SK-N-SH (cell line): ENCODE data around the gene PRRT1. TPM values are rescaled to one million over a fixed set of nuclear protein-coding genes. Genes with fewer than 3 reads are reported as not detected.

Experiments used
- CTCF ChIA-PET: fragments of 300-600, 350-600 bp; formaldehyde crosslinking; extraction: SDS; loops from one replicate; lab custom pipeline; 2021; lab: Yijun Ruan, JAX
- POLR2A ChIA-PET: fragments of 350-600 bp; sonication (Branson Sonifier 250); formaldehyde crosslinking; extraction: SDS; loops from one replicate; lab custom pipeline; 2020; ENCODE audit warnings: antibody characterized with exemption, inconsistent platforms; lab: Yijun Ruan, JAX
- DNase-seq: peaks from one replicate; pipeline ENCODE4 v3.0.0; 2012
- H2AFZ ChIP-seq: fragments of 200-600 bp; sonication (generic); 2 replicates; pipeline ENCODE4 v1.8.1; 2016; ENCODE audit warnings: antibody characterized with exemption, mild to moderate bottlenecking, low read depth
- H3F3A ChIP-seq: fragments of 200-600 bp; sonication (generic); replicated peaks from 2 replicates; pipeline ENCODE3; 2016; ENCODE audit warnings: antibody characterized with exemption, mild to moderate bottlenecking; ENCODE audit not compliant: insufficient read depth
- H3K27ac ChIP-seq, 2 experiments: fragments of 200-500 bp in 1 of 2; fragments of 200-600 bp in 1 of 2; sonication (Bioruptor generic) in 1 of 2; sonication (generic), shearing (Covaris generic) in 1 of 2; 2 replicates each; pipeline versions ENCODE4 v1.5.1 to v1.6.1; 2014 to 2016; ENCODE audit warnings: low read depth in 2 of 2, inconsistent platforms in 1 of 2, low read length in 1 of 2, mild to moderate bottlenecking in 1 of 2, mixed read lengths in 1 of 2
- H3K27me3 ChIP-seq: fragments of 200-600 bp; sonication (generic), shearing (Covaris generic); 2 replicates; pipeline ENCODE4 v1.6.1; 2016; ENCODE audit warnings: mixed run types; ENCODE audit not compliant: insufficient read depth
- H3K36me3 ChIP-seq, 2 experiments: fragments of 200-500 bp in 1 of 2; fragments of 200-600 bp in 1 of 2; sonication (Bioruptor generic) in 1 of 2; sonication (generic) in 1 of 2; replicated peaks in 1 of 2; 2 replicates each; pipeline versions ENCODE3 to v1.5.1; 2014 to 2016; ENCODE audit warnings: low read length in 1 of 2, mild to moderate bottlenecking in 1 of 2; ENCODE audit not compliant: insufficient read depth in 2 of 2, control insufficient read depth in 1 of 2
- H3K4me1 ChIP-seq, 2 experiments: fragments of 200-500 bp in 1 of 2; fragments of 200-600 bp in 1 of 2; sonication (Bioruptor generic) in 1 of 2; sonication (generic), shearing (Covaris generic) in 1 of 2; 2 replicates each; pipeline versions ENCODE4 v1.5.1 to v1.6.1; 2014 to 2016; ENCODE audit warnings: low read depth in 1 of 2, low read length in 1 of 2, mixed run types in 1 of 2; ENCODE audit not compliant: insufficient read depth in 2 of 2, control insufficient read depth in 1 of 2
- H3K4me2 ChIP-seq: fragments of 200-600 bp; sonication (generic), shearing (Covaris generic); 2 replicates; pipeline ENCODE4 v1.6.1; 2017; ENCODE audit warnings: mixed run types
- H3K4me3 ChIP-seq, 2 experiments: fragments of 200-500 bp in 1 of 2; fragments of 200-600 bp in 1 of 2; sonication (Bioruptor generic) in 1 of 2; sonication (generic), shearing (Covaris generic) in 1 of 2; 2 replicates each; pipeline versions ENCODE4 v1.5.1 to v1.8.1; 2014 to 2016; ENCODE audit warnings: low read depth in 2 of 2, inconsistent platforms in 1 of 2, low read length in 1 of 2, mild to moderate bottlenecking in 1 of 2, mixed read lengths in 1 of 2, moderate library complexity in 1 of 2
- H3K79me2 ChIP-seq: fragments of 200-600 bp; sonication (generic); 2 replicates; pipeline ENCODE4 v1.8.1; 2017; ENCODE audit warnings: mild to moderate bottlenecking; ENCODE audit not compliant: insufficient read depth
- H3K9ac ChIP-seq: fragments of 200-600 bp; sonication (generic); 2 replicates; pipeline ENCODE4 v1.6.1; 2017; ENCODE audit warnings: mixed run types
- H3K9me2 ChIP-seq: fragments of 200-600 bp; sonication (generic); 2 replicates; pipeline ENCODE4 v1.6.1; 2017; ENCODE audit warnings: mixed run types
- H3K9me3 ChIP-seq: fragments of 200-600 bp; sonication (generic); 2 replicates; pipeline ENCODE4 v1.6.1; 2017; ENCODE audit warnings: mixed run types, mild to moderate bottlenecking, moderate library complexity
- H4K20me1 ChIP-seq: fragments of 200-600 bp; sonication (generic); 2 replicates; pipeline ENCODE4 v1.6.1; 2017; ENCODE audit warnings: mild to moderate bottlenecking, mixed run types; ENCODE audit not compliant: insufficient read depth
- CHD2 ChIP-seq: fragments of 150-350 bp; IDR thresholded peaks from 2 replicates; pipeline ENCODE4 v1.6.1; 2018; ENCODE audit warnings: low read length; ENCODE audit not compliant: partially characterized antibody
- ELF1 ChIP-seq: IDR thresholded peaks from 2 replicates; pipeline ENCODE4 v1.4.0; 2012
- EP300 ChIP-seq, 2 experiments: IDR thresholded peaks; 2 replicates each; pipeline versions ENCODE4 v1.4.0 to v1.6.1; 2012; ENCODE audit warnings: borderline replicate concordance in 1 of 2, low read depth in 1 of 2, low read length in 1 of 2
- FOSL2 ChIP-seq: IDR thresholded peaks from 2 replicates; pipeline ENCODE4 v1.4.0; 2012; ENCODE audit warnings: low read depth, mild to moderate bottlenecking, moderate library complexity, borderline replicate concordance
- FOXJ3 ChIP-seq: sonication (generic); formaldehyde crosslinking; IDR thresholded peaks from 2 replicates; pipeline ENCODE4 v1.5.1; 2020; ENCODE audit warnings: mild to moderate bottlenecking, missing genetic modification reagents
- FOXM1 ChIP-seq: IDR thresholded peaks from 2 replicates; pipeline ENCODE4 v1.4.0; 2012; ENCODE audit warnings: low read depth, mild to moderate bottlenecking
- NRF1 ChIP-seq: IDR thresholded peaks from 2 replicates; pipeline ENCODE4 v1.6.1; 2012; ENCODE audit warnings: low read depth, mild to moderate bottlenecking, low read length
- POLR2AphosphoS5 ChIP-seq: IDR thresholded peaks from 2 replicates; pipeline ENCODE4 v1.6.1; 2012; ENCODE audit warnings: low read depth, low read length
- RAD21 ChIP-seq: IDR thresholded peaks from 2 replicates; pipeline ENCODE4 v1.6.1; 2012; ENCODE audit warnings: mild to moderate bottlenecking, low read length
- RCOR1 ChIP-seq: fragments of 150-350 bp; IDR thresholded peaks from 2 replicates; pipeline ENCODE4 v1.6.1; 2017; ENCODE audit warnings: antibody characterized with exemption, low read length
- RXRA ChIP-seq: IDR thresholded peaks from 2 replicates; pipeline ENCODE4 v1.4.0; 2012; ENCODE audit warnings: low read depth, mild to moderate bottlenecking, borderline replicate concordance
- TAF1 ChIP-seq: IDR thresholded peaks from 2 replicates; pipeline ENCODE4 v1.6.1; 2012; ENCODE audit warnings: low read depth, mild to moderate bottlenecking, low read length, moderate library complexity, borderline replicate concordance
- YY1 ChIP-seq: IDR thresholded peaks from 2 replicates; pipeline ENCODE4 v1.4.0; 2012; ENCODE audit warnings: low read depth, mild to moderate bottlenecking
- WGBS: methylation state at CpG from one replicate; pipeline ENCODE4 v1.1.6; 2017; ENCODE audit warnings: low lambda C conversion rate; 5-methylcytosine and 5-hydroxymethylcytosine counted together
- polyA plus RNA-seq, 3 experiments: library from polyadenylated mRNA; depleted of rRNA; stranded (reverse); fragments of >200 nt; gene quantifications; 2 replicates each; pipeline ENCODE4 v1.2.3, GENCODE V29; 2012
- TF ChIP-seq, protein P1 (sequence below): IDR thresholded peaks from 2 replicates; pipeline ENCODE4; 2012
- TF ChIP-seq, protein P2 (sequence below): IDR thresholded peaks from 2 replicates; pipeline ENCODE4 v1.4.0; 2012; ENCODE audit warnings: low read depth

The PRRT1 gene
- polyA plus RNA-seq, 1 of the 3 experiments (the other 2 are of a cell fraction), result 1.5 TPM

GRCh38 chr6:32181915-32182529 is 30.3 kb upstream of the PRRT1 start (continued):
- TF ChIP-seq, protein P1, sequence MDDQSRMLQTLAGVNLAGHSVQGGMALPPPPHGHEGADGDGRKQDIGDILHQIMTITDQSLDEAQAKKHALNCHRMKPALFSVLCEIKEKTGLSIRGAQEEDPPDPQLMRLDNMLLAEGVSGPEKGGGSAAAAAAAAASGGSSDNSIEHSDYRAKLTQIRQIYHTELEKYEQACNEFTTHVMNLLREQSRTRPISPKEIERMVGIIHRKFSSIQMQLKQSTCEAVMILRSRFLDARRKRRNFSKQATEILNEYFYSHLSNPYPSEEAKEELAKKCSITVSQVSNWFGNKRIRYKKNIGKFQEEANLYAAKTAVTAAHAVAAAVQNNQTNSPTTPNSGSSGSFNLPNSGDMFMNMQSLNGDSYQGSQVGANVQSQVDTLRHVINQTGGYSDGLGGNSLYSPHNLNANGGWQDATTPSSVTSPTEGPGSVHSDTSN, result no peak
- no peak for TF ChIP-seq RXRA
- TF ChIP-seq, protein P2, sequence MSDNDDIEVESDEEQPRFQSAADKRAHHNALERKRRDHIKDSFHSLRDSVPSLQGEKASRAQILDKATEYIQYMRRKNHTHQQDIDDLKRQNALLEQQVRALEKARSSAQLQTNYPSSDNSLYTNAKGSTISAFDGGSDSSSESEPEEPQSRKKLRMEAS, result no peak
- TF ChIP-seq CHD2, result no peak
- TF ChIP-seq RAD21, result no peak

DNA sequence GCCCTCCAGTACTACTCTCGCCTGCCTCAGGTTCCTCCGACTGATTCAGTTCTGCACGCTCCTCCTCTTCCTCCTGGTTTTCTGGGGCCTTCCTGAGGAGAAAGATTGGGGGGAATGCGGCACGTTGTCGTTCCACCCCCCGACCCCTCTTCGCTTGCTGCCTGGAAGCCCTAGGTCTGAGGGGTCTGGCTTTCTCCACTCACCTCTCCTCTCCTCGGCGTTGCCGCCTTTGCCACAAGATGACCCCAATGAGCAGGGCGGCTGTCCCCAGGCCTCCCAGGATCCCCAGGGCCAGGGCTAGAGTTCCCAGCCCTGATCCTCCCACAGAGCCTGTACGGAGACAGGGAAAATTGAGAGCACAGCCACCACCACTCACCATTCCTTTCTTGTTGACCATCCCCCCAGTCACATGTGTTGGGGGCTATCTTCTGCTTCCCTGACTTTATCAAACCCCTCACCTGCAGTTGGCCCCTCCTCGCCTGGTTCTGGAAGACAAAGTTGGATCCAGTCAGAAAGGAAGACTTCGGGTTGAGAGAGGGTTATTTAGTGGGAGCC is 29.5 kb upstream of the PRRT1 start:
- no peak overlapping the region for H3K27ac ChIP-seq
- H4K20me1 ChIP-seq, result no peaks in the 10 kb centered on the region
- H2AFZ ChIP-seq, result no peak overlapping the region
- no peaks in the 10 kb centered on the region for H3K9me3 ChIP-seq
- peaks cover 9 to 28% of the 10 kb centered on the region in 2 experiments for H3K36me3 ChIP-seq
- TF ChIP-seq NRF1 (no peak), FOXM1 (no peak), EP300 (IDR thresholded peaks at IDR 0.05; ENCODE audit: borderline replicate concordance in 1 of 2, low read depth in 1 of 2, low read length in 1 of 2) (no peak), ELF1 (no peak), FOSL2 (no peak), FOXJ3 (CRISPR knock-in tag) (no peak), TAF1 (no peak), RCOR1 (no peak), POLR2AphosphoS5 (no peak), YY1 (no peak)
- TF ChIP-seq, all 33 proteins: peak for 0
- peaks cover 16% of the 10 kb centered on the region for H3F3A ChIP-seq
- WGBS, result 97% methylated on average over 15 of the region's 15 CpGs
- peaks cover 13% of the 10 kb centered on the region; the same call in 1 of the 2 replicates for H3K79me2 ChIP-seq
- ChIA-PET POLR2A (no interaction called here), CTCF (no interaction called here)
- no peaks in the 10 kb centered on the region for H3K27me3 ChIP-seq
- peaks cover 12 to 23% of the 10 kb centered on the region in 2 experiments; a peak in 3 of 4 replicates for H3K4me1 ChIP-seq
- no peak overlapping the region for H3K4me3 ChIP-seq
- no peak overlapping the region for H3K4me2 ChIP-seq
- no peaks in the 10 kb centered on the region for H3K9me2 ChIP-seq
- no peak overlapping the region for H3K9ac ChIP-seq
- no peak for DNase-seq
